SK-N-SH (cell line): ENCODE measurements around the gene LRMDA. TPM values are rescaled to one million over a fixed set of nuclear protein-coding genes. Genes with fewer than 3 reads are reported as not detected.

Experiments
- CTCF ChIA-PET: fragments of 300-600, 350-600 bp; formaldehyde crosslinking; extraction: SDS; loops from one replicate; lab custom pipeline; 2021; lab: Yijun Ruan, JAX
- POLR2A ChIA-PET: fragments of 350-600 bp; sonication (Branson Sonifier 250); formaldehyde crosslinking; extraction: SDS; loops from one replicate; lab custom pipeline; 2020; ENCODE audit warnings: antibody characterized with exemption, inconsistent platforms; lab: Yijun Ruan, JAX
- DNase-seq: peaks from one replicate; pipeline ENCODE4 v3.0.0; 2012
- H2AFZ ChIP-seq: fragments of 200-600 bp; sonication (generic); 2 replicates; pipeline ENCODE4 v1.8.1; 2016; ENCODE audit warnings: antibody characterized with exemption, mild to moderate bottlenecking, low read depth
- H3F3A ChIP-seq: fragments of 200-600 bp; sonication (generic); replicated peaks from 2 replicates; pipeline ENCODE3; 2016; ENCODE audit warnings: antibody characterized with exemption, mild to moderate bottlenecking; ENCODE audit not compliant: insufficient read depth
- H3K27ac ChIP-seq, 2 experiments: fragments of 200-500 bp in 1 of 2; fragments of 200-600 bp in 1 of 2; sonication (Bioruptor generic) in 1 of 2; sonication (generic), shearing (Covaris generic) in 1 of 2; 2 replicates each; pipeline versions ENCODE4 v1.5.1 to v1.6.1; 2014 to 2016; ENCODE audit warnings: low read depth in 2 of 2, inconsistent platforms in 1 of 2, low read length in 1 of 2, mild to moderate bottlenecking in 1 of 2, mixed read lengths in 1 of 2
- H3K27me3 ChIP-seq: fragments of 200-600 bp; sonication (generic), shearing (Covaris generic); 2 replicates; pipeline ENCODE4 v1.6.1; 2016; ENCODE audit warnings: mixed run types; ENCODE audit not compliant: insufficient read depth
- H3K36me3 ChIP-seq, 2 experiments: fragments of 200-500 bp in 1 of 2; fragments of 200-600 bp in 1 of 2; sonication (Bioruptor generic) in 1 of 2; sonication (generic) in 1 of 2; replicated peaks in 1 of 2; 2 replicates each; pipeline versions ENCODE3 to v1.5.1; 2014 to 2016; ENCODE audit warnings: low read length in 1 of 2, mild to moderate bottlenecking in 1 of 2; ENCODE audit not compliant: insufficient read depth in 2 of 2, control insufficient read depth in 1 of 2
- H3K4me1 ChIP-seq, 2 experiments: fragments of 200-500 bp in 1 of 2; fragments of 200-600 bp in 1 of 2; sonication (Bioruptor generic) in 1 of 2; sonication (generic), shearing (Covaris generic) in 1 of 2; 2 replicates each; pipeline versions ENCODE4 v1.5.1 to v1.6.1; 2014 to 2016; ENCODE audit warnings: low read depth in 1 of 2, low read length in 1 of 2, mixed run types in 1 of 2; ENCODE audit not compliant: insufficient read depth in 2 of 2, control insufficient read depth in 1 of 2
- H3K4me2 ChIP-seq: fragments of 200-600 bp; sonication (generic), shearing (Covaris generic); 2 replicates; pipeline ENCODE4 v1.6.1; 2017; ENCODE audit warnings: mixed run types
- H3K4me3 ChIP-seq, 2 experiments: fragments of 200-500 bp in 1 of 2; fragments of 200-600 bp in 1 of 2; sonication (Bioruptor generic) in 1 of 2; sonication (generic), shearing (Covaris generic) in 1 of 2; 2 replicates each; pipeline versions ENCODE4 v1.5.1 to v1.8.1; 2014 to 2016; ENCODE audit warnings: low read depth in 2 of 2, inconsistent platforms in 1 of 2, low read length in 1 of 2, mild to moderate bottlenecking in 1 of 2, mixed read lengths in 1 of 2, moderate library complexity in 1 of 2
- H3K79me2 ChIP-seq: fragments of 200-600 bp; sonication (generic); 2 replicates; pipeline ENCODE4 v1.8.1; 2017; ENCODE audit warnings: mild to moderate bottlenecking; ENCODE audit not compliant: insufficient read depth
- H3K9ac ChIP-seq: fragments of 200-600 bp; sonication (generic); 2 replicates; pipeline ENCODE4 v1.6.1; 2017; ENCODE audit warnings: mixed run types
- H3K9me2 ChIP-seq: fragments of 200-600 bp; sonication (generic); 2 replicates; pipeline ENCODE4 v1.6.1; 2017; ENCODE audit warnings: mixed run types
- H3K9me3 ChIP-seq: fragments of 200-600 bp; sonication (generic); 2 replicates; pipeline ENCODE4 v1.6.1; 2017; ENCODE audit warnings: mixed run types, mild to moderate bottlenecking, moderate library complexity
- H4K20me1 ChIP-seq: fragments of 200-600 bp; sonication (generic); 2 replicates; pipeline ENCODE4 v1.6.1; 2017; ENCODE audit warnings: mild to moderate bottlenecking, mixed run types; ENCODE audit not compliant: insufficient read depth
- ELF1 ChIP-seq: IDR thresholded peaks from 2 replicates; pipeline ENCODE4 v1.4.0; 2012
- EP300 ChIP-seq, 2 experiments: IDR thresholded peaks; 2 replicates each; pipeline versions ENCODE4 v1.4.0 to v1.6.1; 2012; ENCODE audit warnings: borderline replicate concordance in 1 of 2, low read depth in 1 of 2, low read length in 1 of 2
- EZH2phosphoT487 ChIP-seq: fragments of 200-600 bp; sonication (generic); IDR thresholded peaks from 2 replicates; pipeline ENCODE4 v1.6.1; 2017; ENCODE audit warnings: low read depth, mixed run types, mild to moderate bottlenecking, antibody characterized with exemption, moderate library complexity, borderline replicate concordance
- FOSL2 ChIP-seq: IDR thresholded peaks from 2 replicates; pipeline ENCODE4 v1.4.0; 2012; ENCODE audit warnings: low read depth, mild to moderate bottlenecking, moderate library complexity, borderline replicate concordance
- MEF2A ChIP-seq: IDR thresholded peaks from 2 replicates; pipeline ENCODE4 v1.4.0; 2012; ENCODE audit warnings: low read depth, borderline replicate concordance
- NFIC ChIP-seq: IDR thresholded peaks from 2 replicates; pipeline ENCODE4 v1.4.0; 2012; ENCODE audit warnings: borderline replicate concordance
- NRF1 ChIP-seq: IDR thresholded peaks from 2 replicates; pipeline ENCODE4 v1.6.1; 2012; ENCODE audit warnings: low read depth, mild to moderate bottlenecking, low read length
- PBX3 ChIP-seq: IDR thresholded peaks from 2 replicates; pipeline ENCODE4; 2012
- POLR2AphosphoS5 ChIP-seq: IDR thresholded peaks from 2 replicates; pipeline ENCODE4 v1.6.1; 2012; ENCODE audit warnings: low read depth, low read length
- RCOR1 ChIP-seq: fragments of 150-350 bp; IDR thresholded peaks from 2 replicates; pipeline ENCODE4 v1.6.1; 2017; ENCODE audit warnings: antibody characterized with exemption, low read length
- RFX5 ChIP-seq: IDR thresholded peaks from 2 replicates; pipeline ENCODE4 v1.6.1; 2012; ENCODE audit warnings: mild to moderate bottlenecking, improper control_type of control experiment, low read length
- SIN3A ChIP-seq: IDR thresholded peaks from 2 replicates; pipeline ENCODE4 v1.6.1; 2012; ENCODE audit warnings: low read depth, mild to moderate bottlenecking, low read length, moderate library complexity, borderline replicate concordance
- TEAD4 ChIP-seq: IDR thresholded peaks from 2 replicates; pipeline ENCODE4 v1.4.0; 2012; ENCODE audit warnings: mild to moderate bottlenecking, borderline replicate concordance; ENCODE audit not compliant: insufficient read depth
- USF1 ChIP-seq: IDR thresholded peaks from 2 replicates; pipeline ENCODE4 v1.4.0; 2012; ENCODE audit warnings: low read depth, borderline replicate concordance
- WGBS: methylation state at CpG from one replicate; pipeline ENCODE4 v1.1.6; 2017; ENCODE audit warnings: low lambda C conversion rate; 5-methylcytosine and 5-hydroxymethylcytosine counted together
- polyA plus RNA-seq, 3 experiments: library from polyadenylated mRNA; depleted of rRNA; stranded (reverse); fragments of >200 nt; gene quantifications; 2 replicates each; pipeline ENCODE4 v1.2.3, GENCODE V29; 2012
- TF ChIP-seq, protein P1 (sequence below): fragments of 200-600 bp; sonication (generic); IDR thresholded peaks from 2 replicates; pipeline ENCODE4 v1.6.1; 2017; ENCODE audit warnings: antibody characterized with exemption, mild to moderate bottlenecking, moderate library complexity
- TF ChIP-seq, protein P2 (sequence below): IDR thresholded peaks from 2 replicates; pipeline ENCODE4 v1.4.0; 2012; ENCODE audit warnings: low read depth, borderline replicate concordance

Gene LRMDA
- polyA plus RNA-seq, 1 of the 3 experiments (the other 2 are of a cell fraction), result 0.95 TPM

- no peak for TF ChIP-seq EP300 (IDR thresholded peaks at IDR 0.05; ENCODE audit: borderline replicate concordance in 1 of 2, low read depth in 1 of 2, low read length in 1 of 2)
These were observed 79.6 kb downstream of the LRMDA start (continued) for GRCh38 chr10:75511011-75511410.

- Histone ChIP-seq H3K9me2 (no peaks in the 10 kb centered on the region), H3K79me2 (no peaks in the 10 kb centered on the region), H3K27ac (no peak overlapping the region), H3K4me2 (no peak overlapping the region), H4K20me1 (no peaks in the 10 kb centered on the region), H3K4me1 (peaks cover 7 to 18% of the 10 kb centered on the region in 2 experiments; a peak in 2 of 4 replicates), H3K27me3 (no peaks in the 10 kb centered on the region), H3F3A (peaks cover 21% of the 10 kb centered on the region), H2AFZ (no peak overlapping the region), H3K9ac (no peak overlapping the region), H3K9me3 (no peaks in the 10 kb centered on the region), H3K4me3 (no peak overlapping the region), H3K36me3 (no peaks in the 10 kb centered on the region)
- ChIA-PET CTCF (interaction anchor here (1.5 kb wide), 1 partner anchor 26 kb away, joined by 4 read pairs; no protein-coding TSS in a partner anchor), POLR2A (no interaction called here)
- no peak for DNase-seq
- WGBS, result 86% methylated on average over 8 of the region's 8 CpGs
- TF ChIP-seq ELF1 (no peak), PBX3 (no peak), USF1 (no peak), RFX5 (no peak), FOSL2 (no peak), NFIC (no peak), RCOR1 (no peak), TEAD4 (no peak), NRF1 (no peak), MEF2A (no peak), EZH2phosphoT487 (no peak), POLR2AphosphoS5 (no peak), SIN3A (no peak)
- TF ChIP-seq, protein P1, sequence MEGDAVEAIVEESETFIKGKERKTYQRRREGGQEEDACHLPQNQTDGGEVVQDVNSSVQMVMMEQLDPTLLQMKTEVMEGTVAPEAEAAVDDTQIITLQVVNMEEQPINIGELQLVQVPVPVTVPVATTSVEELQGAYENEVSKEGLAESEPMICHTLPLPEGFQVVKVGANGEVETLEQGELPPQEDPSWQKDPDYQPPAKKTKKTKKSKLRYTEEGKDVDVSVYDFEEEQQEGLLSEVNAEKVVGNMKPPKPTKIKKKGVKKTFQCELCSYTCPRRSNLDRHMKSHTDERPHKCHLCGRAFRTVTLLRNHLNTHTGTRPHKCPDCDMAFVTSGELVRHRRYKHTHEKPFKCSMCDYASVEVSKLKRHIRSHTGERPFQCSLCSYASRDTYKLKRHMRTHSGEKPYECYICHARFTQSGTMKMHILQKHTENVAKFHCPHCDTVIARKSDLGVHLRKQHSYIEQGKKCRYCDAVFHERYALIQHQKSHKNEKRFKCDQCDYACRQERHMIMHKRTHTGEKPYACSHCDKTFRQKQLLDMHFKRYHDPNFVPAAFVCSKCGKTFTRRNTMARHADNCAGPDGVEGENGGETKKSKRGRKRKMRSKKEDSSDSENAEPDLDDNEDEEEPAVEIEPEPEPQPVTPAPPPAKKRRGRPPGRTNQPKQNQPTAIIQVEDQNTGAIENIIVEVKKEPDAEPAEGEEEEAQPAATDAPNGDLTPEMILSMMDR, result no peak
- TF ChIP-seq, protein P2, sequence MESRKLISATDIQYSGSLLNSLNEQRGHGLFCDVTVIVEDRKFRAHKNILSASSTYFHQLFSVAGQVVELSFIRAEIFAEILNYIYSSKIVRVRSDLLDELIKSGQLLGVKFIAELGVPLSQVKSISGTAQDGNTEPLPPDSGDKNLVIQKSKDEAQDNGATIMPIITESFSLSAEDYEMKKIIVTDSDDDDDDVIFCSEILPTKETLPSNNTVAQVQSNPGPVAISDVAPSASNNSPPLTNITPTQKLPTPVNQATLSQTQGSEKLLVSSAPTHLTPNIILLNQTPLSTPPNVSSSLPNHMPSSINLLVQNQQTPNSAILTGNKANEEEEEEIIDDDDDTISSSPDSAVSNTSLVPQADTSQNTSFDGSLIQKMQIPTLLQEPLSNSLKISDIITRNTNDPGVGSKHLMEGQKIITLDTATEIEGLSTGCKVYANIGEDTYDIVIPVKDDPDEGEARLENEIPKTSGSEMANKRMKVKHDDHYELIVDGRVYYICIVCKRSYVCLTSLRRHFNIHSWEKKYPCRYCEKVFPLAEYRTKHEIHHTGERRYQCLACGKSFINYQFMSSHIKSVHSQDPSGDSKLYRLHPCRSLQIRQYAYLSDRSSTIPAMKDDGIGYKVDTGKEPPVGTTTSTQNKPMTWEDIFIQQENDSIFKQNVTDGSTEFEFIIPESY, result no peak
These were observed 80.9 kb downstream of the LRMDA start for GRCh38 chr10:75512203-75512933.
